B cell (primary cell): ENCODE results near the gene PTPRN2.

ENCODE experiments used
- CTCF ChIP-seq: fragments of 200-600 bp; IDR thresholded peaks from one replicate; pipeline ENCODE4 v1.8.0; 2022; ENCODE audit warnings: antibody characterized with exemption, mild to moderate bottlenecking
- EZH2 ChIP-seq: IDR thresholded peaks from 2 replicates; pipeline ENCODE4 v1.6.1; 2012; ENCODE audit warnings: borderline replicate concordance, low read depth, mild to moderate bottlenecking, moderate library complexity, low read length; ENCODE audit not compliant: insufficient read depth, poor library complexity, severe bottlenecking

GRCh38 chr7:158568974-158569857 lies 18.4 kb downstream of the PTPRN2 start:
- no peak for TF ChIP-seq CTCF
- TF ChIP-seq EZH2, result no peak
